HG03159 (cell line): ENCODE measurements around the gene CHCHD3.
A peak's percentile ranks its signal among the peaks of the same experiment; 100 is the strongest.

Experiments used
- ATAC-seq: cut with Tn5 transposase; IDR thresholded peaks from one replicate; pipeline ENCODE4 v1.9.1; 2021; ENCODE audit warnings: mild to moderate bottlenecking, moderate library complexity; ENCODE audit not compliant: unreplicated experiment

CHCHD3 gene

DNA sequence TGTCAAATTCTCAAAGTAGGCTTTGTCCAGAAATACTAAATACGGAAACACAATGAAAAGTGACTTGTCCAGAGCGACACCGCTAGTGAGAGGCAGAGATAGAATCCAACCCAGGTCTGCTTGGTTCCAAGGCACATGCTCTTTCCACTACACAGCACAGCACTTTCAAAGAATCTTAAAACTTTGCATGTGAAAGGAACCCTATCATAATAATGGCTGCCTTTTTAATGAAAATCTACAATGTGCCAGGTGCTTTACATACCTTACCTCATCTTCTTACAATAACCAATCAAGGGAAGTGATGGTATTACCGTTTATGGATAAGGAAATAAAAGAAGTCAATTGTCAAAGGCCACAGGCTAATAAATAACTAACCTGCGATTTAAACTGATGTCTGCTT, 2.6 kb downstream of the CHCHD3 start:
- no peak for ATAC-seq

DNA sequence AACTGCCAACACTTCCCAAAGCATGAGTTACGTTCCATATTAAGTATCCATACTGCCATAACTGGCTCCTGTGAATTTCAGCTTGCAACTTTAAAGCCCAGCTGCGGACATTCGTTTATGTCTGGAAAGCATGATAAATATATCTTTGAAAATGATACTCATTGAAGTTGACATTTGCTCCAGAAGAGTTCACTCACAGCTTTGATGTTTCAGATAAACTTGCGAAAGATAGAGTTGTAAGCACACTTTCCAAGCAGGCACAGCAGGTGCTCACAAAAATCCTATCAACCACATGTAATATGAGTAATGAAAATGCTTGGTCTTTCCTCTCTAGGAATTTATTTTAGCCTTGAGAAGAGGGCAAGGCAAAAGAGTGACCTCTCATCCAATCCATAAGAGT, 4.5 kb downstream of the CHCHD3 start:
- ATAC-seq: no peak

DNA sequence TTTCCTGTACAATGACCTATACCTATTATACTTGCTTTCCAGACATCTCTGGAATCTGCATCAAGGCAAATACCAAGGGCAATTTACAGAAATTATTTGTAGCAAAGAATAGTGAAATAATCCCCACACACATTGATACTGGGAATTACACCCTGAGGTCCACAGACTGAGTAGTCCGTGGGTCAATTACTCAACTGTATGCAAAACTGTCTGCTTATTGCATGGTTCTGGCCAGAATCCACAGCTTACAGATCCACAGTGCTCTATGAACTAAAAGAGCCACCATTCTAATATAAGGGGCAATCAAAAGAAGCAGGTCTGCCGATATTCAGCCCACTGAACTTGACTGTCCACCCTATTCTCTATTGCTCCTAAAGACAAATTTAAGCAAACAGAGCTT, 5.7 kb downstream of the CHCHD3 start:
- ATAC-seq: no peak

DNA sequence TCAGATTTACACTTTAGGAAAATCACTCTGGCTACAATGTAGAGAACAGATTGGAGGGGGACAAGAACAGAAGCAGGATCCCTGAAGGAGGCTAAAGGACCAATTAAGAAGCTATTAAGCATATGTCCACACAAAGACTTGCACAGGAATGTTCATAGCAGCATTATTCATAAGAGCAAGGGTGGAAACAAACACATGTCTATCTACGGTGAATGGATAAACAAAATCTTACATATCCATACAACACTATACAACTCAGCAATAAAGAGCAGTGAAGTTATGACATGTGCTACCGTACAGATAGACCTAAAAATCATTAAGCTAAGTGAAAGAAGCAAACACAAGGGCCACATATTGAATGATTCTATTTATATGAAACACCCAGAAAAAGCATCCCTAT, 10.4 kb downstream of the CHCHD3 start:
- no peak for ATAC-seq

DNA sequence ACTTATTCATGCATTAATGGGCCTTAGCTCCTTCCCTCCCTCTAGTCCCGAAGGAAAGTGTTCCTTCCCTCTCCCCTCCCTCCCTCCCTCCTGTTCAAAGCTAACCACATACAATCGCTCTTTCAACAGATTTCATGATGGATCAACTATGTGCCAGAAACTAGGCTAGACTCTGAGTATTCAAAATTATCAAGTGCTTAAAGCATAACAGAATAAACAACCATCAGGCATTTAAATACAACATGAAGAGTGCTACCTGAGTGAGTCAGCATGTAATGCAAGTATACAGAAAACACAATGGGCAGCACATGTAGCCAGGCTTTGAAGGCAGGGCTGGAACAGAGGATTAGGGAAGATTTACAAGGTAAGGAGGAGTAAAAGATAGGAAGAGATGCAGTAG, 11.3 kb downstream of the CHCHD3 start:
- no peak for ATAC-seq

DNA sequence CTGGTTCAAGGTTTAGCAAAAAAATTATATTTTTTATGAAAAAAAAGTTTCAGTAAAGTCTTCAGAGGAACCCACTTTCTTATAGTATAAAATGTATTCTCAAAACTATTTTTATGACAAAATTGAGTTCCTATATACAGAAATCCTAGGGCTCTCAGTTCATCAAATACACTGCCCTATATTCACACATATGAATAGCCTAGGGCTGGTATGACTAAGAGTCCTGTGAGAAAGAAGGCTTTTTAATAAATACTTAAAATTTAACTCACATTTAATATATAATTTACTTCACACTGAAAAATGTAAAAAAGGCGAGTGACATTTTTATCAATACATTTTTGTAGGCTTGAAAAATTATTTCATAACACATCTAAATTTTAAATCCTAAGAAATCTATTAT, 16.6 kb downstream of the CHCHD3 start:
- ATAC-seq: no peak

DNA sequence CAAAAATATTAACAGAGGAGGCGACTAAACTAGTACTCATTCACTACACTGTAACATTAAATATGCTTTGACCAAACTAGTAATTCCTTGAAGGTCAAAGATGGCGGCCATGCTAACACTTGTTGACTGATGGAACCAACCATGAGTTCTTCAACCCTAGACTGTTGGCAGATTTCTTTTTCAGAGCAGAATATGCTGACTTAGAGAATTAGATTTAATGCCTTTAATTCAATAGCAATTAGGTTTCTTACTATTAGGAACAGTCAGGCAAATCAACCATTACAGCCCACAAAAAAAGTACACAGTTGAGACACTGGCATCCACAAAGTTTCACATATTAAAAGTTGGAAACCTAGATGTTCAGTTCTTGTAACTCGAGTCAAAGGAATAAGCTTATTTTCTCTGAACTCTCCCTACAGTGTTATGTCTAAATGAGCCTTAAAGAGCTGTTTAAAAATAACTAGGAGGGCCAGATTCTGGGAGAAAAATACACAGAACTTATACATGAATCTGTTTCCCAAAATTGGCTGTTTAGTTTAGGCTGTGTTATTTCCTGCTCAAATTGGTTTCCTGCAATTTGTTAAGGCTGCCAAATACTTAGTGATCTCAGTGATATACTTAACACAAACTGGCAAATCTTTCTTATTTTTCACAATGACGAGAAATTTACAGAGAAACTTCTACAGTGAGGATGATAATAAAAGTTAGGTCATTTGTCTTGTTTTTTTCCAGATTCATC, 17.6 kb downstream of the CHCHD3 start:
- ATAC-seq: no peak

DNA sequence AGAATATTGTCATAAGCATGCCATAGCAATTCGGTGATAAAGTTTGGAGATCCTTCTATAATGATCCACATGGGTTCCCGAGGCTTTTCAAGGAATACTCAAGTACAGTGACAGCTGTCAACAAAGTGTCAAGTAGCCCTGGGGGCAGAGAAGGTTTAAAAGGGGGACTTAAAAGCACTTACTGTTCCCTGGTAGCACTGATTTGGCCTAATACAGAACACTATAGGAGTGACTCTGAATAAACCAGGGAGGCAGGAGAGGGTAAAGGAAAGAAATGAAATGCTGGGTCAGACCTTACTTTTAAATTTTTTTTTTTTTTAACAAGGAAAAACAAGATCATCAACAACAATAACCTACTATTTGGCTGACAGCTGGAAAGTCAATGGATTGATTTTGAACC, 20.1 kb downstream of the CHCHD3 start:
- ATAC-seq: no peak

DNA sequence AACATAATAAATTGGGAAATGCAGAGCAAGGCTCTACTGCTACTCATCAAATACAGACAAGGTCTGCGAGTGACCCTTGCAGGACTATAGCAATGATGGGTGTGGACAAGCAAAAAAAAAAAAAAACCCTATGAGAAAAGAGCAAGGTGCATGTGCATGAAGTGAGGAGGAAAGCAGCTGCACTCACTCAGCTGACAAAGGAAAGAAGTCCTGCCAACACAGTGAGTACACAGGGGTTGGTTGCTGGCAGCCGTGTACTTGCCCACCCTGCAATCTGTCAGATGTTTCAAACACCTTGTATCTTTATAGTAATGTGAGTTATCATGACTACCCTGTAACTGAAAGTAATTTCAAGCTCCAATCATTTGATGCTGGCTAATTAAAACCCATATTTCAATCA, 20.5 kb downstream of the CHCHD3 start:
- ATAC-seq: no peak

DNA sequence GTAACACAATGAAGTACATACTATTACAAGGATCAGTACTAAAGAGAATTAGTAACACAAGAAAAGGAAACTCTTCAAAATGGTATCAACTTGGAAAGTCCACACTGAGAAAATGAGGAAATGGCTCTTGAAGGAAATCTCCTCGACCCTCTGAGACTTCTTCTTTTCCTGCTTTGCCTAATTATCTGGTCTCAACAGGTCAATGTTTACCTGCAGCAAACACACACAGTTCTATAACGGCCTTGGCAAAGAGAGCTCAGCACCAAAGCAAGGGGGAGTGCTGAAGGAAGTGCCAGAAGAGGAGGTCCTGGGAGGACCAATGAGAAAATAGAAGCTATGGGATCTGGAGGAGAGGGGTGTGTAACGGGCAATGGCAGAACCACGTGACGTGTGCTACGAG, 21.9 kb downstream of the CHCHD3 start:
- ATAC-seq: no peak

DNA sequence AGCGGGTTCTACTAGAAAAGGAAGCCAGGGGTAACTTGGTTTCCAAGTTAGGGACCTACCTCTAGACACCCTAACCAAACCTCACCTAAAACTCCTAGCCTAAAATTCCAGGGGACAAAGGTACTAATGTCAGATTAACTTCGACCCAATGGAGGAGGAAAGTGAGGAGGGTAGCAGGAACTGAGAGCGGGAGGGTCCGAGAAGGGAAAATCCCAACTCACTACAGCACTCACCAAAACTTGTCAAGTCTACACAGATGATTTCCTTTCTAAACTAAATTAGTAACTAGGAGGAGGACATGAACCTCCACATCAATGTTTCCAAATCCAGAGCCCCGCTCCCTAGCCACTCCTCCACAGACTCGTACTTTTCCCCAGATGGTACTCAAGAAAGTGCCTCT, 22.6 kb downstream of the CHCHD3 start:
- ATAC-seq: no peak

DNA sequence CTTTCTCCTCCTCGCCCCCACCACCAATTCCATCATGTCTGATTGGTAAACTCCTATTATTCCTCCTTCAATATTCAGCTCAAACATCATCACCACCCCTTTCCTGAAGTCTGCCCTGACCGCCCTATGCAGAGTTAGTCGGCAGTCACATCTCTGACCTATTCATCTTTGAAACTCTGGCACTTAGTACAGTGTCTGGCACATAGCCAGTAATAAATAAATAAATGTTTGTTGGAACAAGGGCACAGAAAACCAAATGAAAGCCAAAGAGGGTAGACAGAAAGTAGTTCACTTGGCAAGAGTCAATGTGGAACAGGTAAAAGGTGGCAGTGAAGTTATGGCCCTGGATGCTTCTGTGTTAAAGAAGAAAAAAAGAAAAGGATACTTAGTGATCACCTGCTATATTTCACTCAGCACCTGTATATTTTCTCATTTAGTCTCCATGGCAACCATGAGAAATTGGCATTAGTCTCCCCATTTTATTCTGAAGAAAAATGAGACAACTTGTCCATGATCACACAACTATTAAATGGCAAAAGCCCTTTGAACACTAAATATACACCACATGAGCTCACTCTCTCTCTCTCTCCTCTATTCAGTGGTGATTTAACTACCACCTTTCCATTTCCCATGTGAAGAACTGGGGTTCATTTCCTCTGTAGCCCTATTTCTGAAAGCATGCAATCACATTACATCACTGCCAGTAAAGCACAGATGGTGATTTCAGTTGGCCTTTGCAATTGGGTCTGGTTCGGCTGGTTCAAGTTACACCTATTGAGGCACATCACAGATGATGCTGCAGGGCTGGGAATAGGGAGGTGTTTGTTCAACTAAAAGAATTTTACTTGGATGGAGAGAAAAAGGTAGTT, 25.3 kb downstream of the CHCHD3 start:
- ATAC-seq: no peak

DNA sequence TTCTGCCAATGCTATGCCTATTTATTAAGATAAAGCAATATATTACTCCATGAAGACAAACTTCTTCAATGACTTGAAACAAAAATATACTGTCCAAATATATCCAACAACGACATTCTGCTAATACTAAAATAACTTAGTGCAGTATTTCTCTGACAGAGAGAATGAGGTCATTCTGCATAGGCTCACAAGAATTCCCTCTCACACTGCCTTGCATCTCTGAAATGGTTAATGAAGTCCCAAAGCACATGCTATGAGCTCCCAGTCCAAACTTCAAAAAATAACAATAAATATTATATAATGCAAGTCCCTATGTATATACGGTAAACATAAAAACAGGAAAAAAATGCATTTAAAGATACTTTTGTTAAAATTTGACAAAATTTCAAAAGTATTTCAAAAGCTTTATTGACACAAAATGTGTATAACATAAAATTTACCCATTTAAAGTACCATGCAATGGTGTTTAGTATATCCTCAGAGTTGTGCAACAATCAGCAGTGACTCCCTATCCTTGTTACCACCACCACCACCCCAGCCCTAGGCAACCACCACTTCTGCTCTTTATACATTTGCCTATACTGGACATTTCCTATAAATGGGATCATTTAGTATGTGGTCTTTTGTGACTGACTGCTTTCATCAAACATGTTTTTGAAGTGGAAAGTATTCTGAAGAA, 27.6 kb downstream of the CHCHD3 start:
- no peak for ATAC-seq

DNA sequence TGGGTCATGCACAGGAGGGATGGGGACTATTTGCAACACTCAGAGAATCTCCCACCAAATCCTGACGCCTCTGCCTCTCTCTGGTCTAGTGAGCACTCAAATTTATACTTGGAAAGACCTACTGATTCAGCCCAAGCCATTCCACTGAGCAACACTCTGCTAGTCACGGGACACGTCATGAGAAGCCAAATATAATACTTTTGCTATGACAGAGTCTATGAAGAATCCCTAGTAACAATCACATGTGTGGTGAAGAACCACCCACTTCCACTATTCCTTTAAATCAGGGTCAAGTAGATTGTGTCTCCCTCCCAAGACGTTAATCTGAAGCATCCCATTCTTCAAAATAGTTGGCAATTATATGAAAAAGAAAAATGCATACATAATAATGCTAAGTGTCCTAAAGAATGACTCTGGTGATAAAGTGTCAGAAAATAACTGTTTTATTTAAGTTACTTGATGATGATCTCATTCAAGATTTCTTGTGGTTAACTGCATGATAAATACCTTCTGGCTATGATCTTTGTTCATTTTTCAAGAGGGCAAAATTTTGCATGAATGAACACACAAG, 28.5 kb downstream of the CHCHD3 start:
- peak; percentile 55 for ATAC-seq

DNA sequence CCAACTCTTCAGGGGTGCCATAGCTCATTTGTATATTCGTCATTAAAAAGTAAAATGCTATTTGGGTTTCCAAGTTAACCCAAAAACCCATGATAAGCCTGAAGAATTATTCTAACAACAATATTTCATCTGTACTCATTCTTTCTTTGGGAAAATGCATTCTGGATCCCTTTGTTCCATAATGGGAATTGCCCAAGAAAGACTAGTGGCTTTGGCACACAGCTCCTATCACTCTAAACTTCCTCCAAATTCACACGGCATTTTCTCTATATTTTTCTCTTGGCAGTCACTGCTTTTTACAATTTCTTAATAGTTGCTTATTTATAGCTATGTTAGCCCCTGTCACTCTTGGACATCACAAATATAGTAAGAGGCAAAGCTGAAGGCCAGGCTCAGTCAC, 29.1 kb downstream of the CHCHD3 start:
- ATAC-seq: no peak

DNA sequence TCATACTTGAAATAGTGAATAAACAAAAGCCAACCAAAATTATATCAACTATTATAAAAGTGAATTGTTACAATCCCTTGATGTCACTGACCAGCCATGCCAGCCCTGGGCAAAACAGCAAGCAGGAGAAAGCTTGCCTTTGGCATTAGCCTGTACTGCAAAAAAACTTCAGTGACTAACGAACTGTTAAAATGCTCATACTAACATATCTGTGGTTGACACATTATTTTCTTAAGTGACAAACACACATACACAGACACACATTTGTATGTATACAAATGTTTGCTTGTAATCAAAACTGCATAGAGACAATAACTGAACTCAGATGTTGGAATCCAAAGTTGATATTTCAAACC, 29.5 kb downstream of the CHCHD3 start:
- no peak for ATAC-seq

DNA sequence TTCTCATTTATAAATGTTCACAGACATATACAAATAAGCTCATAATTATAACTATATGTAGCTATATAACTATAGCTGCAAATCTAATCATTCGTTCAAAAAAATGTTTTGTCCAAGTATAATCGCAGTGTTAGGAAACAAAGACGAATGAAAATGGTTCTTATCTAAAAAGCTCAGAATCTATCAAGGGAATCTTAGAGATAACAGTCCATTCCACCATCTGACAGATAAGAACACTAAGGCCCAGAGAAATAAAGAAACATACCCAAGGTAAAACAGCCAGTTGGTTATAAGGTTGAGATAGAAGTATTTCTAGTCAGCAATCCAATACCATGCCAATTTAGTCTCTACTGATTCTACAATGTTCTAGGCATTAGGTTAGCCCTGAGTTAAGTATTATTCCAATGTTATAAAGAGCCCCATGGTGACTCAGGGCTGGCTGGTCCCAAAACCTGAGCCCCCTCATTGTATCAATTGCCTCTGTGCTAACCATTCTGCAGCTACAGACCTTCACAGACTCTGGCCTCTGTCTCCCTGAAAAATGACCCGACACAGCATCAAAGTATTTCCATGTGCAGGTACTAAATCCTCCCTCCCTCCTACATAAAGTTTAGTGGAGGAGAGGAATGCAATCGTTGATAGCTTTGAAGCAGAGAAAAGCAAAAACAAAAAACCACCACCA, 30.0 kb downstream of the CHCHD3 start:
- no peak for ATAC-seq

DNA sequence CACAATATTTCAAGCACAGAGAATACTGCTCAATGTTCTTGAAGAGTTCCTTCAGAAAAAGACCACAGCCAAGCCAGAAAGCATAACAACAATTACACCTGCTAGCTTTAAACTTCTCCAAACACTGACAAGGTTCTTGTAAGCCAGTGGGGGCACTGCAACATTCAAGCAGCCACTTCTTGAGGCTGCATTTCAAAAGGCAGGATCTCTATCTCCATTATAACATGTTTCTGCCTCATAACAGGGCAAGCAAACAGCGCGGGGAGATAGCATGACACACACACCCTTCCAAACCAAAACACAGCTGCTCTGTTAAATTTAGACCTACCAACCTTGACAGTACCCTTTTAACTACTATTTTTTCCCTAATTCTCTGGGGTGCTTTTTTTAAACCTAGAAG, 30.8 kb downstream of the CHCHD3 start:
- ATAC-seq: no peak

DNA sequence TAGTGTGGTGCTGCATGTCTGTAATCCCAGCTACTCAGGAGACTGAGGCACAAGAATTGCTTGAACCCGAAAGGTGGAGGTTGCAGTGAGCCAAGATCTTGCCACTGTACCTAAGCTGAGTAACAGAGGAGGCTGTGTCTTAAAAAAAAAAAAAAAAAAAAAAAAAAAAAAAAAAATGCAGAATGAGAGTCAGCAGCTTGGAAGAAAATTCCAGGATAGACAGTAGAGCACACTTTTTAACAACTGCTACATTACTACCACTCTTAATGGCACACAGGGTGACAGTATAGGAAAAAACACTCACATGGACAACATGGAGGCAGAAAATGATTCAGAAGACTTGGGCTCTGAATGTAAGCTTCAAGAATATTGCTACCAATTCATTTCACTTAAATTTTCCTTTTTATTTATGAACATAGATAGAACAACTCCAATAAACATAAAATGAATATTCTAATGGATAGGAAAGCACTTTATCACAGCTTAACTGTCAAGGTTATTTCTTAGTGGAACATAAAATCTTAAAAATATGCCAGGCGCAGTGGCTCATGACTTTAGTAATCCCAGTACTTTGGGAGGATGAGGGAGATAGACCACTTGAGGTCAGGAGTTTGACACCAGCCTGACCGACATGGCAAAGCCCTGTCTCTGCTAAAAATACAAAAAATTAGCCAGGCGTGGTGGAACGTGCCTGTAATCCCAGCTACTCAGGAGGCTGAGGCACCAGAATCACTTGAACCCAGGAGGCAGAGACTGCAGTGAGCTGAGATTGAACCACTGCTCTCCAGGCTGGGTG, 31.5 kb downstream of the CHCHD3 start:
- no peak for ATAC-seq

DNA sequence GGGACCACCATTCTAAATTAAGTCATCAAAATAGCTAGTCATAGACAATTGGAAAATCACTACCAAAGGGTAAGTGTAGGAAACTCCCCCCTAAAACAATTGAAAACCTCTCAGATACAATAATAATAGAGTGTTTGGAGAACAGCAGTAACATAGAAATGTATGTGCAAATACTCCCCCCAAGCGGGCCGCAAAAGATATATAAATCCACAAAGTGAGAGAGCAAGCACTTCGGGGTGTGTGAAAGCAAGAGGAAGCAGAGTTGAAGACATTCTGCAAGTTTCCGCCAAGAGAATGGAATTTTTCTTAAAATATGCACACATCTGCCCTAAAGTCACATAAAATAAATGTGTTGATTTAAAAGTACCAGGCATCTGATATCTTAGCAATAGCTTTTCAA, 33.3 kb downstream of the CHCHD3 start:
- ATAC-seq: no peak
